Tibial nerve (tissue), 4 donors: Measurements from ENCODE around the gene GRK2. TPM values are rescaled to one million over a fixed set of nuclear protein-coding genes. Genes with fewer than 3 reads are reported as not detected.

Experiments used
- DNase-seq, 2 donors: peaks; one replicate each; pipeline ENCODE4 v3.0.0-alpha.2; 2019; ENCODE audit warnings: low spot score in 2 of 2
- H3K27ac ChIP-seq, 4 donors: fragments of 200-600 bp; sonication (generic) in 3 of 4; one replicate each; pipeline ENCODE4 v1.5.1; 2017 to 2019; ENCODE audit warnings: mild to moderate bottlenecking in 1 of 4
- H3K27me3 ChIP-seq, 2 donors: fragments of 200-600 bp; sonication (generic) in 1 of 2; one replicate each; pipeline versions ENCODE4 v1.5.1 to v1.6.0; 2017 to 2019
- H3K36me3 ChIP-seq, 3 donors: fragments of 200-600 bp; sonication (generic); one replicate each; pipeline ENCODE4 v1.5.1; 2018 to 2019
- H3K4me1 ChIP-seq, 4 donors: fragments of 200-600 bp; sonication (generic) in 3 of 4; one replicate each; pipeline ENCODE4 v1.5.1; 2017 to 2019
- H3K4me3 ChIP-seq, 4 donors: fragments of 200-600 bp; sonication (generic) in 3 of 4; one replicate each; pipeline ENCODE4 v1.5.1; 2017 to 2019; ENCODE audit warnings: mild to moderate bottlenecking in 1 of 4, moderate library complexity in 1 of 4
- H3K9me3 ChIP-seq, 4 donors: fragments of 200-600 bp; sonication (generic) in 3 of 4; one replicate each; pipeline ENCODE4 v1.5.1; 2017 to 2019
- CTCF ChIP-seq, 5 experiments: fragments of 200-600 bp in 3 of 5; fragments of 450-650 bp in 2 of 5; sonication (generic) in 3 of 5; IDR thresholded peaks; one replicate each; pipeline ENCODE4 v1.5.1; 2016 to 2019; ENCODE audit warnings: antibody characterized with exemption in 5 of 5, mild to moderate bottlenecking in 3 of 5, moderate library complexity in 2 of 5
- EP300 ChIP-seq, 2 donors: sonication (generic); formaldehyde crosslinking; IDR thresholded peaks; one replicate each; pipeline ENCODE4 v1.6.1; 2017; ENCODE audit warnings: antibody characterized with exemption in 2 of 2, mild to moderate bottlenecking in 1 of 2
- POLR2A ChIP-seq, 2 donors: fragments of 450-650 bp; IDR thresholded peaks; one replicate each; pipeline ENCODE4 v1.6.1; 2017; ENCODE audit warnings: antibody characterized with exemption in 2 of 2, mild to moderate bottlenecking in 2 of 2, moderate library complexity in 2 of 2
- WGBS, 2 donors: methylation state at CpG; one replicate each; pipeline ENCODE4 v1.1.5; 2018; 5-methylcytosine and 5-hydroxymethylcytosine counted together
- total RNA-seq, 4 donors: library from RNA; depleted of rRNA; stranded (reverse); fragments of >200 nt; gene quantifications; one replicate each; pipeline ENCODE4 v1.1.0, GENCODE V29; 2016

GRK2 gene
- total RNA-seq, 4 donors from 2014 or later = 46.0 to 134 (median 65.4) TPM

- Histone ChIP-seq H3K27me3 (no peaks in the 10 kb centered on the region), H3K4me3 (no peak overlapping the region), H3K36me3 (peaks cover 5 to 65% (median 54%) of the 10 kb centered on the region in 3 donors), H3K27ac (peak overlapping the region in 3 of 4 donors; percentile 35 to 96 (median 90)), H3K4me1 (peaks cover 0 to 65% (median 50%) of the 10 kb centered on the region in 4 donors), H3K9me3 (no peaks in the 10 kb centered on the region)
- TF ChIP-seq EP300 (IDR thresholded peaks at IDR 0.05) (no peak), POLR2A (IDR thresholded peaks at IDR 0.05) (no peak), CTCF (IDR thresholded peaks at IDR 0.05) (no peak)
- no peak for DNase-seq
- WGBS, 2 donors = 87 to 92% methylated on average over 15 to 17 of the region's 17 CpGs
These were observed 13.5 kb downstream of the GRK2 start for GRCh38 chr11:67279589-67280340.

GRCh38 chr11:67280341-67280787 is 14.1 kb downstream of the GRK2 start:
- H3K27ac ChIP-seq = peak overlapping the region in 3 of 4 donors; percentile 35 to 96 (median 58)
- TF ChIP-seq EP300 (IDR thresholded peaks at IDR 0.05) (no peak), CTCF (IDR thresholded peaks at IDR 0.05) (no peak), POLR2A (IDR thresholded peaks at IDR 0.05) (no peak)

GRCh38 chr11:67280788-67281551 is 14.7 kb downstream of the GRK2 start:
- Histone ChIP-seq H3K27ac (peak overlapping the region in 3 of 4 donors; percentile 35 to 96 (median 58)), H3K4me1 (peaks cover 0 to 59% (median 38%) of the 10 kb centered on the region in 4 donors), H3K4me3 (no peak overlapping the region), H3K9me3 (no peaks in the 10 kb centered on the region), H3K27me3 (no peaks in the 10 kb centered on the region), H3K36me3 (peaks cover 5 to 77% (median 66%) of the 10 kb centered on the region in 3 donors)
- DNase-seq = no peak
- TF ChIP-seq CTCF (IDR thresholded peaks at IDR 0.05) (no peak), POLR2A (IDR thresholded peaks at IDR 0.05) (no peak), EP300 (IDR thresholded peaks at IDR 0.05) (no peak)
- WGBS, 2 donors = 90 to 94% methylated on average over 23 to 30 of the region's 31 CpGs

More at GRCh38 chr11:67280341-67280787, 14.1 kb downstream of the GRK2 start:
- no peak for DNase-seq
- Histone ChIP-seq H3K9me3 (no peaks in the 10 kb centered on the region), H3K36me3 (peaks cover 5 to 71% (median 60%) of the 10 kb centered on the region in 3 donors), H3K4me1 (peaks cover 0 to 59% (median 44%) of the 10 kb centered on the region in 4 donors), H3K4me3 (no peak overlapping the region), H3K27me3 (no peaks in the 10 kb centered on the region)
- WGBS, 2 donors = 51 to 89% methylated on average over 11 of the region's 13 CpGs

GRCh38 chr11:67281552-67282150 is 15.4 kb downstream of the GRK2 start:
- H3K36me3 ChIP-seq = peaks cover 5 to 84% (median 69%) of the 10 kb centered on the region in 3 donors
- H3K27me3 ChIP-seq = no peaks in the 10 kb centered on the region
- H3K9me3 ChIP-seq = no peaks in the 10 kb centered on the region
- H3K4me1 ChIP-seq = peaks cover 0 to 59% (median 37%) of the 10 kb centered on the region in 4 donors
- H3K27ac ChIP-seq = peak overlapping the region in 2 of 4 donors; percentile 7 to 37
- DNase-seq = no peak
- WGBS, 2 donors = 85 to 89% methylated on average over 19 of the region's 27 CpGs
- no peak for TF ChIP-seq EP300 (IDR thresholded peaks at IDR 0.05)
- TF ChIP-seq CTCF (IDR thresholded peaks at IDR 0.05) = no peak
- no peak for TF ChIP-seq POLR2A (IDR thresholded peaks at IDR 0.05)
- no peak overlapping the region for H3K4me3 ChIP-seq
